GM18858 (cell line): ENCODE data around the gene MYOF.

Experiments
- ATAC-seq: cut with Tn5 transposase; IDR thresholded peaks from one replicate; pipeline ENCODE4 v1.9.1; 2021; ENCODE audit not compliant: unreplicated experiment

Gene MYOF, protein sequence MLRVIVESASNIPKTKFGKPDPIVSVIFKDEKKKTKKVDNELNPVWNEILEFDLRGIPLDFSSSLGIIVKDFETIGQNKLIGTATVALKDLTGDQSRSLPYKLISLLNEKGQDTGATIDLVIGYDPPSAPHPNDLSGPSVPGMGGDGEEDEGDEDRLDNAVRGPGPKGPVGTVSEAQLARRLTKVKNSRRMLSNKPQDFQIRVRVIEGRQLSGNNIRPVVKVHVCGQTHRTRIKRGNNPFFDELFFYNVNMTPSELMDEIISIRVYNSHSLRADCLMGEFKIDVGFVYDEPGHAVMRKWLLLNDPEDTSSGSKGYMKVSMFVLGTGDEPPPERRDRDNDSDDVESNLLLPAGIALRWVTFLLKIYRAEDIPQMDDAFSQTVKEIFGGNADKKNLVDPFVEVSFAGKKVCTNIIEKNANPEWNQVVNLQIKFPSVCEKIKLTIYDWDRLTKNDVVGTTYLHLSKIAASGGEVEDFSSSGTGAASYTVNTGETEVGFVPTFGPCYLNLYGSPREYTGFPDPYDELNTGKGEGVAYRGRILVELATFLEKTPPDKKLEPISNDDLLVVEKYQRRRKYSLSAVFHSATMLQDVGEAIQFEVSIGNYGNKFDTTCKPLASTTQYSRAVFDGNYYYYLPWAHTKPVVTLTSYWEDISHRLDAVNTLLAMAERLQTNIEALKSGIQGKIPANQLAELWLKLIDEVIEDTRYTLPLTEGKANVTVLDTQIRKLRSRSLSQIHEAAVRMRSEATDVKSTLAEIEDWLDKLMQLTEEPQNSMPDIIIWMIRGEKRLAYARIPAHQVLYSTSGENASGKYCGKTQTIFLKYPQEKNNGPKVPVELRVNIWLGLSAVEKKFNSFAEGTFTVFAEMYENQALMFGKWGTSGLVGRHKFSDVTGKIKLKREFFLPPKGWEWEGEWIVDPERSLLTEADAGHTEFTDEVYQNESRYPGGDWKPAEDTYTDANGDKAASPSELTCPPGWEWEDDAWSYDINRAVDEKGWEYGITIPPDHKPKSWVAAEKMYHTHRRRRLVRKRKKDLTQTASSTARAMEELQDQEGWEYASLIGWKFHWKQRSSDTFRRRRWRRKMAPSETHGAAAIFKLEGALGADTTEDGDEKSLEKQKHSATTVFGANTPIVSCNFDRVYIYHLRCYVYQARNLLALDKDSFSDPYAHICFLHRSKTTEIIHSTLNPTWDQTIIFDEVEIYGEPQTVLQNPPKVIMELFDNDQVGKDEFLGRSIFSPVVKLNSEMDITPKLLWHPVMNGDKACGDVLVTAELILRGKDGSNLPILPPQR (N-terminal part only)

DNA sequence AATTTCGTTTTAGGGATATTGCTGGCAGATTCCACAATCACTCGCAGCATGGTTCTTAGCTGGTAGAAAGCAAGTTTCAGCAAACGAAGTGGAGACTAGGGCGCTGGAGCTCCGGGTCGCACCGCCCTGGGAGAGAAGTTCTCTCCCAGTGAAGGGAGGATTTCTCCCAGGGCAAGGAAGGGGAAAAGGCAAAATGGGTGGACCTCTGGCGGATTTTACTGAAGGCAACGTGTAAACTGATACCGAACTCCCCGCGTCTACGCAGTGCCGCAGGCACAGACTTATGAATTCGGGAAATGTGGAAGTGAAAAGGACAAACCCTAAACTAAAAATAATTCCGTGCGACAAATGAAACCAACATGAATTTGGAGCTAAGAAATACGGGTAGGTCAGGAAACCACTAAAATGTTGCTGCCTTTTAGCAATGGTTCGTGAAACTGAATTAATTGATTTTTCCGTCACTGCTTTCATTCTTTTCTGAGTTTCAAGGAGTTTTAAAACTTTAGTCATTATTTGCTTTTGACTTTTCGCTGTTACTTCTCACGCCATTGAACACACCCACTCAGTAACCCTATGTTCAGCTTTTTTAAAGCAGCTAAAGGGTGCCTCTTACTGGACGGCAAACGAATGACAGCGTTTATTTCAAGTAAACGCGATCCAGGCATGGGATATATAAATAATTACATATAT, at the start of gene MYOF:
Gene MYOF, minus strand, starts transcription at position 190 of the 690 bp plus-strand sequence. Its CDS starts 140 bp downstream, at position 50.
- ATAC-seq, result peak; percentile 72

DNA sequence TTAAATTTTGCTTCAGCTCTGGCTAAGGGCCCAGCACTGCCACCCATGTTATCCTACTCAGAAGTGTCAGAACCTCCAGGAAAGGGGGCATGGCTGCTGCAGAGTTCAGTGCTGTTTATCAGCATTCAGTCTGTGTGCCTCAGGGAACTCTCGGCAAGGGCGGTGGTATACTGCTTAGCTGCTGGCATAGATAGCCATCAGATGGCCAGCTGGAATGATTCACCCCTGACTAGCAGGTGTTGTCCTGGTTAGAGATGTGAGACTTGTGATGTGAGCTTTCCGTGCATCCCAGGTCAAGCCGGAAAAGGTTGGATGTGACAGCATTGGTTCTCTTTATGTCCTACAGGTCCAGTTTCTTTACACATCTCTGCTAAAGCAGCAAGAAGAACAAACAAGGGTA, 36.4 kb upstream of the MYOF start:
- no peak for ATAC-seq

DNA sequence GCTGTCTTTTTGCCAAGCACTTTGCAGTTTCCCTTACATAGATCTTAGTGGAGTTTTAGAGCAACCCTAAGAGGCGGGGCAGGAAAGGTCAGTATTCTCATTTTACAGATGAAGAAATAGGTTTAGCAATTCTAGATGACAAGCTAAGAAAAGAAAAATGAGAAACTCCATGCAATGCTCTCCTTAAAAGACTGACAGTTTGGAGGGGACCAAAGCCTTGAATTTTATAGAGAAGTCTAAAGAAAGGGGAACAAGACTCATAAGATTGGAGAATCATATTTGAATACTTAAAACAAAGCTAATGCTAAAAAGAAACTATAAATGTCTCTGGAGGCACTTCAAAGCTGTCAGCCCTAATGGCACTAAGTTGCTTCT, 33.9 kb upstream of the MYOF start:
- ATAC-seq, result no peak

DNA sequence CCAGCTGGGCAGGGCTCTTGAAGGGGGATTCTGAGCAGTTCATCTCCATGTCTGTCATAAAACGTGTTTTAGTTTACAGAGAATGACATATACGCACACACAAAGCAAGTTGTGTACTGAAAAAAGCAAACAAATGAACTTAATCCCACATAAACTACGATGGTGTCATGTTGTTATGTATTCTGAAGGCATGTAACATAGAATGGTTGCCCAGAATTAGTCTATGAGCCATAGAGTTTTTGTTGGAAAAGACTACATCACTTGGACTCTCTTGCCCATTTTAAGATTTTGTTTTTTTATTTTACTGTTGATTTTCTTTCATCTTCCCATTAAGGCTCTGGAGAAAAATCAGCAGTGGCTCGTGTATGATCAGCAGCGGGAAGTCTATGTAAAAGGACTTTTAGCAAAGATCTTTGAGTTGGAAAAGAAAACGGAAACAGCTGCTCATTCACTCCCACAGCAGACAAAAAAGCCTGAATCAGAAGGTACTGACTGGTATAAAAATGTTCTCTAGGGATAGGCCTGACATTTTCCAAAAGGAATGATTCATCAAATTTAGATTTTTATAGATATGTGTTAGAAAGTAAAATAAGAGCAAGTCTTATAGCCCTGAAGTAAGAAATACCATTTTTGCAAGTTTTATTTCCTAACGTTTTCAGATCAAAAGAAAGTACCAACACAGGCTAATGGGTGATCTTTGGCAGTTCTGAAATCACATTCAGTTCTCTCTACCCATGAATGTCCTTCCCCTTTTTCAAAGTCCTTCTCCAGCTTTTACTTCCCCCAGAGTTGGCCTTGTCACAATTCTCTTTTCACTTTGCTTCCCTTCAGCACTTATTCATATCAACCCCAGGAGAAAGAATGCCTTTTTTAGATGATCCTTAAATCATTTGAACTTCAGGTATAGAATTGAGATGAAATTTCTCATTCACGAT, 33.2 kb upstream of the MYOF start:
- no peak for ATAC-seq

DNA sequence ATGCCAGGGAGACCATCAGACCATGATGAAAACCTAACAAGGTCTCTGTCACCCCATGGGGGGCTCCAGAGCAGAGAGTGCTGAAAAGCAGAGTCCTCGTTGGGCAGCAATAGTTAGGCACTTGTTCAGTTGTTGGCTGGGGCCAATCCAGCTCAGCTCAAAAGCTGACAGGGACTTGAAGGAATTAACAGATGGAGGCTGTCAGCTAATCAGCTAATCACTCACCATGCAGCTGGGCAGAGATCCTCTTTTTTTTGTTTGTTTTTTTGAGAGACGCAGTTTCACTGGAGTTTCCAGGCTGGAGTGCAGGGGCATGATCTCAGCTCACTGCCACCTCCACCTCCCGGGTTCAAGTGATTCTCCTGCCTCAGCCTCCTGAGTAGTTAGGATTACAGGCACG, 32.4 kb upstream of the MYOF start:
- no peak for ATAC-seq

DNA sequence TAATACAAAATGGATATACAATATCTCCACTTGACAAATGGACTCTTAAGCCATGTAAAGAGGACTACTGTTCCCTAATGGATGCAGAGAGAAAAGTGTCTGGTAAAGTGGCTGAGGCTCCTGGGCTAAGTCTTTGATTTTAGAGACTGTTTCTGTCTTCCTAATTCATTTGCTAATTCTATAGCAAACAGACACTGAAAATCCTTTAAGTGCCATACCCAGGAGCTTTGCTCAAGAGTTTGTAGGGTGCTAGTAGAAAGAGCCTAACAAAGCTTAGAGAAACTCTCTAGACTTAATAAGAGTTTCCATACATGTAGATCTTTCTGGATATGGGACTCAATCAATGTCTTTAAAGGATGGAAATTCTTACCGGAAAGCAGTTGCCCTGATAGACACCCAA, 31.0 kb upstream of the MYOF start:
- ATAC-seq, result no peak

DNA sequence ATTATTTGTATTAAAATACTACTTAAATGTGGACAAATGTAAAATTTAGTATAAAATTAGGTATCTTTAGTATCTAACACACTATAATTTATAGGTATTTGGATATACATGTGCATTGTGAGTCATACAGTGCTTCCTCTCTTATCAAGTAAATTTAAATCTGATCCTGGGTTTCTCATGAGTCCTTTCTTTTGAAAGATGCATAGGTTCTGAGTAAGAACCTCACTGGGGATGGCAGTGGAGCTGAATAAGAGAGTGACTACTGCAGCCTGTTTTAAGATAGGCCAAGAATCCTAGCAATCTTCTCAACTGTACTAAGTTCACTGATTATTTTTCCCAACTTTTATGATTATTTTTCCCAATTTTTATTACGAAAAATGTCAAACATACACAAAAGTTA, 30.4 kb upstream of the MYOF start:
- no peak for ATAC-seq

DNA sequence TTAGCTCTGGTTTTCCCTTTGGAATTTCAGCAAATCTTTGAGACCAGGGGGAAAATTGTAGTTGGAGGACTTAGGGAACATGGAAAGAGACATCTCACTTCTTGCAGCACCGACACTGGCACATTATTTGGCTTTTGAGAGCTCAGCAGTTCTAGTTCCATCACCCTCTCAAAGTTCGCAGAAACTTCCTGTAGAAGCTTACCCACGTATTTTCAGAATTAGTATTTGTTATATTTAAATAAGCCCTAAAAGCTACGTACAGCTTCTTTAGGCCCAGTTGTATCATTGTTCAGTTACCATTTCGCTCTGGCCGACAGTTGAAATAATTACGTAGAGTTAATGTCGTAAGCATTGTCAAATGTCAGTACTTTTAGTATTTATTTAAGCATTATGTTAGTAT, 27.7 kb upstream of the MYOF start:
- no peak for ATAC-seq

DNA sequence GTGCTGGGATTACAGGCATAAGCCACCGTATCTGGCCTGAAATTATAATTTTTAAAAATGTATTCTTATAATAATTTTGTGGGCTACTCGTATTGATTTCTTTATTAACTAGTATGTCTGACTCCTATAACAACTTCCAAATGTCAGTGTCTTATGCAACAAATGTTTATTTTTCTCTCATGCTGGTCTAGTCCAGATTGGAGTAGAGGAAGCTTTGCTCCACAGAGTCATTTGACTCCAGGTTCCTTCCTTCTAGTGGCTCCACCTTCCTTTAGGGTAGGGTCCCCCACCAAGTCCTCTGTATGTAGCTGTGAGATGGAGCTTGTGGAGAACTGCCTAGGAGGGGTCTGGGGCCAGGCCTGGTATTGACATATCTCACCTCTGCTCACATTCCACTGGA, 22.9 kb upstream of the MYOF start:
- no peak for ATAC-seq

DNA sequence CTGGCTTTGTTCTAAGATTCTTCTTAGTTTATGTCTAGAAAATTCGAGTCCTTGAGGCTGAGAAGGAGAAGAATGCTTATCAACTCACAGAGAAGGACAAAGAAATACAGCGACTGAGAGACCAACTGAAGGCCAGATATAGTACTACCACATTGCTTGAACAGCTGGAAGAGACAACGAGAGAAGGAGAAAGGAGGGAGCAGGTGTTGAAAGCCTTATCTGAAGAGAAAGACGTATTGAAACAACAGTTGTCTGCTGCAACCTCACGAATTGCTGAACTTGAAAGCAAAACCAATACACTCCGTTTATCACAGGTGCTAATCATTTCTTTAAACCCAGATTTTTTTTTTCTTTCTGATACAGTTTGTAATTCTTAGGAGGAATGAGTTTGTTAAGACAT, 20.9 kb upstream of the MYOF start:
- ATAC-seq, result peak; percentile 70

DNA sequence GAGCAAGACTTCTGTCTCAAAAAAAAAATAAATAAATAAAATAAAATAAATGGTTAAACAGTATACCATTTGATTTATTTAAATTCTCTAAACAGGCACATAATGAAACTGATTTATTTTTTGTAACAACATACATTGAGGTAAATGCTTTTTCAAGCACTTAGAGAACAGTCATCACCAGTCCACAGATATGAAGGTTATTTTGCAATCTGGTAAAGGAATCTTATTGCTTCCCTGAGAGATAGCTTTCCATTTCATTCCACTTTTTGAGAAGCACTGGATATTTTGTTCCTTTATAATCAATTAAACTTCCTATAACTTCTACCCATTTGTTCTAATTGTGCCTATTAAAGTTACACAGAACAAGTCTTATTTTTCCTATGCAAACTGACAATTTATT, 19.5 kb upstream of the MYOF start:
- ATAC-seq, result no peak

DNA sequence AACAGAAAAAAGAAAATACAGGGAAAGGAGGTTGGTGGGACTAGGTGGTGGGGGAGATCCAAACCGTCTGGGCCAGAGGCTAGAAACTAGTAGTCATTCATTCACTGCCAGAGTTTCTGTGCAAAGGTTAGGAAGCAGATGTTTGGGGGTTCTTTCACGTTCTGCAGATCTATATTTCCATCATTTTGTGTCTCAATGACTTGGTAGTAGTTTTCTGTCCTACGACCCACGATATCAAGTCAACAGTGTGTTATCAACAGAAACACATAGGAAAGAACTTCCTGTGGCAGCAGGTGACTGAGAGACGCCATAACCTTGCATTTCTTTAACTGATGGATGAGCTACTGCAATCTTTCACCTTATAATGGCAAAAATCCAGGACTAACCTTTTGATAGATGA, 16.0 kb upstream of the MYOF start:
- no peak for ATAC-seq

DNA sequence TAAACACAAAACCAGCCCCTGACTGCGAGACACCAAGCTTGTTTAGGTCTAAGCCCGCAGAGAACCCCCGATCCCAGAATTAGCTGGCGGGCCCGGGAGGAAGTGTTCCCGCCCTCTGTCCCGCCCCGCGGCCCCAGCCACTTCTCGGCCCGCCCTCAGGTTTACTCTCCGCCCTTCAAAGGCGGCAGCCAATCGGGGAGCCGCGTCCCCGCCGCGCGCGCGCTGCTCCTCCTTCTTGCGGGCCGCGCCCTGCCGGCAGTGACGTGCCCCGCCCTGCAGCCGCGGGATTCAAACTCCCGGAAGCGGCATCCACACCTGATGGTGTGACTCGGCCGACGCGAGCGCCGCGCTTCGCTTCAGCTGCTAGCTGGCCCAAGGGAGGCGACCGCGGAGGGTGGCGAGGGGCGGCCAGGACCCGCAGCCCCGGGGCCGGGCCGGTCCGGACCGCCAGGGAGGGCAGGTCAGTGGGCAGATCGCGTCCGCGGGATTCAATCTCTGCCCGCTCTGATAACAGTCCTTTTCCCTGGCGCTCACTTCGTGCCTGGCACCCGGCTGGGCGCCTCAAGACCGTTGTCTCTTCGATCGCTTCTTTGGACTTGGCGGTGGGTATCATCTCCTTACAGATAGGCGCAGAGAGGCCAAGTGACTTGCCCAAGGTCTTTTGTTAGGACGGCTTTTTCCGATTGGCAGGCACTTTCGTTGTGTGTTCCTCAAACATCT, 14.3 kb upstream of the MYOF start, which contains the start of gene CEP55:
Gene CEP55, plus strand, starts transcription at position 291 of the 720 bp plus-strand sequence. CDS start 3,440 bp downstream, outside the sequence.
- peak; percentile 93 for ATAC-seq

DNA sequence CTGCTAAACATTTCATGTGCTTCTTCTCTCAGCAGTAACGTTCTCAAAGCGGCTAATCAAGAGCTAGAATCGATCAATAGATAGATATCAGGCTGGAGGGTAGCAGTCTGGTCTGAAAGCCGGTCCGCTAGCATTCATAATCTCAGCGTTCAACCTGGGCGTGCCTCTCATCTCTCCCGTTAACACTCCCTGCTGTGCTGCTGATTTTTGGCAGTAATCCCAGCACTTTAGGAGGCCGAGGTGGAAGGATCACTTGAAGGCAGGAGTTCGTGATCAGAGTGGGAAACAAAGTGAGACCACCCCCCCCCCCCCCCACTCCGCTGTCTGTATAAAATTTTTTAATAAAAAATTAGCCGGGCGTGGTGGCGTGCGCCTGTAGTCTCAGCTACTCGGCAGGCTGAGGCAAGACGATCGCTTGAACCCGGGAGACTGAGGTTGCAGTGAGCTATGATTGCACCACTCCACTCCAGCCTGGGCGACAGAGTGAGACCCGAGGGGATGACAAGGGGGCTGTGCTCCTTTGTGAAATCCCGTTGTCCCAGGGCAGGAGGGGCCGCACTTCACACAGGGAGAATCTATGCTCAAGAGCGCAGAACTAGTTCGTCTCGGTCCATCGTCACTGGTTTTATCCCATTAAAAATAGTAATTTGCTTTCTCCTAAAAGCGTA, 13.7 kb upstream of the MYOF start:
- ATAC-seq, result no peak

DNA sequence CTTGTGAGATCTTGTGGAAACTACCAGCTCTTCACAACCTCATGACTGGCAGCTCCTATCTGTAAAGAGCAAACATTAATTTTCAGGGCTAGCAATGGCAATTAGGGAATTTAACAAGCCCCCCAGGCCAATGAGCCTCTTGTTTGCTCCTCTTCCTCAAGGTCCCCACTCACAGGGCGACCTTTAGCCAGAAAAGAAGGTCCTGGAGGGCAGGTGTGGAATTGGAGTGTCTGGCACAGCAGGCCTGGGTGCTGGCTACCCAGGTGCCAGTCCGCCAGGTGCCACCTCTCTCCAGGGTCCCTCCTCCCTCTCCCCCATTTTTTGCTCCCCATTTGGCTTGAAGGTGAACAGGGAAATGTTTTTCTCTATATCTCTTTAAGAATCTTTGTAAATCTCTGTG, 12.4 kb upstream of the MYOF start:
- no peak for ATAC-seq

DNA sequence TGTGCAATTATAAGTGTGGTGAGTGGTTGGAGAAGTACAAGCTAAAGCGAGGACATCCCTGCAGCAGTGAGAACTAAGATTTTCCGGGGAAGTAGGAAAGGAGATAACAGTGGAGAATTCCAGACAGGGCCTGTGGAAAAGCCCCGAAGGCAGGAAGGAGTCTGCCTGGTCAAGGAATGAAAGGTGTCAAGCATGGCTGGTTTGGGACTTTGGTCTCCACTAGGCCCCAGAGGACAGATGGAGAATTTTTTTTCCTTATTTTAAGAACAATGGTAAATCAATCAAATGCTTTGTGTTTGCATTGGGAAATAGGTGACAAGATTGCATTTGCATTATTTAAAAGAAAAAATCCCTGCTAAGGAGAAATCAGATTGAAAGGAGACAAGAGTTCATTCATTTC, 11.0 kb upstream of the MYOF start:
- no peak for ATAC-seq

DNA sequence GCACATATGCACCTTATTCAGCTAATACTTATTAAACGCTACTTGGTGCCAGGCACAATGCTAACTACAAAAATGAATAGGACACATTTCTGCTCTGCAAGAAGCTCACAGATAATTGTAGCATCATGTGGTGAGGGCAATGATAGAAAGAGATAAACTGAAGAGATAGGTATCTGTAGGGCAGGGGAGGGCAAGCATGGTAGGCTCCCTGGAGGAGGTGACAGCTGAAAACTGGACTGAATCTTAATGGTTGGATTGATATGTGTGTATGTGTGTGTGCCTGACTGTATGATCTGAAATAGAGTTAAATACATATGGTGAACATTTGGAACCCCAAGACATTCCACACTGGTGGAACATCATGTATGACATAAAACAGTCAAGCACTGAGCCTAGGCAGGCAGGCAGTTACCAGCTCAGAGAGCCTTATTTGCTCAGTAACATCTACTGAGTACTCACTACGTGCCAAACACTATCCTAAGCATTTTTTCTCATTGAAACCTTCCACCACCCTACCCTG, 9.5 kb upstream of the MYOF start:
- ATAC-seq, result no peak

DNA sequence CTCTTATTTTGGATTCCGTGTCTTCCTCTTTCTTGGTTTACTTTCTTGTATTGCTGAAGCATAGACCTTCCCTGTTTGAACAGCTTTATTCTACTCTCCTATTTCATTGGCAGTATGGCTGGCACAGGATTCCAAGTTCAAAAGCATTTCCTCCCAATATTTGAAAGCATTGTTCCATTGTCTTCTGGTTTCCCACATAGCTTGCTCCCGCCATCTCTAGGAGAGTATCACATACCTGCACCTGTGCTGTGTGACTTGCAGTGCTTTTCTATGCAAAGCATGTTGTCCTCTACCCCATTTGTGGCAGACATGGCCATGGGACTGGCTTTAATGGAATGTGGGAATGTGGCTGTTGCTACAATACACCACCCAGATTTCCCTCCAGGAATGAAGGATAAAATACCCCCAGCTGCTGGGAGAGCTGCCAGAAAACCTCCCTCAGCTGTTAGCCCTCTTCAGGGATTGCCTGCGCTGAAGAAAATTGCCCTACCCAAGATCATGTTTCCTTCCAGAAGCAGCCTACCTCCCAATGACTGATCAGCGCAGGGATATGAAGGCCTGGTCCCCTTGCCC, 6.9 kb upstream of the MYOF start:
- ATAC-seq, result no peak
